Bronchial epithelial cell (primary cell): ENCODE measurements around the gene PTPN4. TPM values are rescaled to one million over a fixed set of nuclear protein-coding genes. Genes with fewer than 3 reads are reported as not detected.

Experiments
- DNase-seq: peaks from one replicate; pipeline ENCODE4 v3.0.0-alpha.2; 2010; ENCODE audit warnings: low read depth
- FAIRE-seq: peaks from 2 replicates; lab custom pipeline; 2011; peaks lifted over from hg19 to GRCh38; lab: Jason Lieb, UNC
- H3K27me3 ChIP-seq: 2 replicates; pipeline ENCODE4 v1.5.1; 2011; ENCODE audit warnings: low read length; ENCODE audit not compliant: control insufficient read depth, insufficient read depth
- H3K36me3 ChIP-seq: 2 replicates; pipeline ENCODE4 v1.5.1; 2011; ENCODE audit warnings: low read length; ENCODE audit not compliant: control insufficient read depth, insufficient read depth
- H3K4me3 ChIP-seq: 2 replicates; pipeline ENCODE4 v1.5.1; 2011; ENCODE audit warnings: mild to moderate bottlenecking, low read depth, low read length, control low read depth
- total RNA-seq: library from RNA; depleted of rRNA; stranded (reverse); fragments of >200 nt; gene quantifications from 2 replicates; pipeline ENCODE4 v1.2.1, GENCODE V29; 2014
- TF ChIP-seq, protein P1 (sequence below): IDR thresholded peaks from 2 replicates; pipeline ENCODE4 v1.5.1; 2011; ENCODE audit warnings: mild to moderate bottlenecking, moderate library complexity, low read length, control low read depth, inconsistent platforms; ENCODE audit not compliant: insufficient read depth, severe bottlenecking

Gene PTPN4
- total RNA-seq, 1 donor from 2014 or later: 20.5 TPM

GRCh38 chr2:119727493-119727892, 32.2 kb upstream of the PTPN4 start:
- FAIRE-seq (no peak), DNase-seq (no peak)
- H3K4me3 ChIP-seq: no peak overlapping the region
- H3K27me3 ChIP-seq: peaks cover 3% of the 10 kb centered on the region
- H3K36me3 ChIP-seq: no peaks in the 10 kb centered on the region
- TF ChIP-seq, protein P1, sequence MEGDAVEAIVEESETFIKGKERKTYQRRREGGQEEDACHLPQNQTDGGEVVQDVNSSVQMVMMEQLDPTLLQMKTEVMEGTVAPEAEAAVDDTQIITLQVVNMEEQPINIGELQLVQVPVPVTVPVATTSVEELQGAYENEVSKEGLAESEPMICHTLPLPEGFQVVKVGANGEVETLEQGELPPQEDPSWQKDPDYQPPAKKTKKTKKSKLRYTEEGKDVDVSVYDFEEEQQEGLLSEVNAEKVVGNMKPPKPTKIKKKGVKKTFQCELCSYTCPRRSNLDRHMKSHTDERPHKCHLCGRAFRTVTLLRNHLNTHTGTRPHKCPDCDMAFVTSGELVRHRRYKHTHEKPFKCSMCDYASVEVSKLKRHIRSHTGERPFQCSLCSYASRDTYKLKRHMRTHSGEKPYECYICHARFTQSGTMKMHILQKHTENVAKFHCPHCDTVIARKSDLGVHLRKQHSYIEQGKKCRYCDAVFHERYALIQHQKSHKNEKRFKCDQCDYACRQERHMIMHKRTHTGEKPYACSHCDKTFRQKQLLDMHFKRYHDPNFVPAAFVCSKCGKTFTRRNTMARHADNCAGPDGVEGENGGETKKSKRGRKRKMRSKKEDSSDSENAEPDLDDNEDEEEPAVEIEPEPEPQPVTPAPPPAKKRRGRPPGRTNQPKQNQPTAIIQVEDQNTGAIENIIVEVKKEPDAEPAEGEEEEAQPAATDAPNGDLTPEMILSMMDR: no peak

- Histone ChIP-seq H3K4me3 (no peak overlapping the region), H3K27me3 (peaks cover 3% of the 10 kb centered on the region), H3K36me3 (no peaks in the 10 kb centered on the region)
- DNase-seq (no peak), FAIRE-seq (no peak)
- TF ChIP-seq, protein P1: no peak
Observed at GRCh38 chr2:119728421-119728820, 31.3 kb upstream of the PTPN4 start.

- FAIRE-seq (no peak), DNase-seq (peak; percentile 85)
Observed at GRCh38 chr2:119730671-119731177, 29.0 kb upstream of the PTPN4 start.

GRCh38 chr2:119731983-119732382, 27.7 kb upstream of the PTPN4 start:
- peaks cover 10% of the 10 kb centered on the region for H3K27me3 ChIP-seq
- H3K36me3 ChIP-seq: no peaks in the 10 kb centered on the region
- no peak for FAIRE-seq
- no peak overlapping the region for H3K4me3 ChIP-seq
- DNase-seq: no peak
- TF ChIP-seq, protein P1: no peak

More at GRCh38 chr2:119730671-119731177, 29.0 kb upstream of the PTPN4 start:
- H3K27me3 ChIP-seq: peaks cover 10% of the 10 kb centered on the region
- no peak overlapping the region for H3K4me3 ChIP-seq
- TF ChIP-seq, protein P1: no peak
- H3K36me3 ChIP-seq: no peaks in the 10 kb centered on the region

GRCh38 chr2:119732601-119733164, 27.0 kb upstream of the PTPN4 start:
- DNase-seq (no peak), FAIRE-seq (no peak)
- Histone ChIP-seq H3K36me3 (no peaks in the 10 kb centered on the region), H3K4me3 (no peak overlapping the region), H3K27me3 (peaks cover 11% of the 10 kb centered on the region)
- TF ChIP-seq, protein P1: no peak

- Histone ChIP-seq H3K4me3 (no peak overlapping the region), H3K36me3 (no peaks in the 10 kb centered on the region), H3K27me3 (peaks cover 11% of the 10 kb centered on the region)
- TF ChIP-seq, protein P1: no peak
- FAIRE-seq (peak; percentile 40), DNase-seq (no peak)
Observed at GRCh38 chr2:119734047-119734446, 25.7 kb upstream of the PTPN4 start.
